Sigmoid colon (tissue), 7 donors: ENCODE measurements around the gene TUBGCP6. TPM values are rescaled to one million over a fixed set of nuclear protein-coding genes. Genes with fewer than 3 reads are reported as not detected.
A peak's percentile ranks its signal among the peaks of the same experiment; 100 is the strongest.

Source experiments
- DNase-seq: peaks from one replicate; pipeline ENCODE4 v3.0.0-alpha.2; 2019
- H3K27ac ChIP-seq, 4 donors: fragments of 200-600 bp; sonication (generic); one replicate each; pipeline ENCODE4 v1.5.1; 2016 to 2019; ENCODE audit warnings: mild to moderate bottlenecking in 1 of 4
- H3K27me3 ChIP-seq, 3 donors: fragments of 200-600 bp; sonication (generic); one replicate each; pipeline ENCODE4 v1.5.1; 2019; ENCODE audit warnings: mild to moderate bottlenecking in 1 of 3
- H3K36me3 ChIP-seq, 4 donors: fragments of 200-600 bp; sonication (generic); one replicate each; pipeline ENCODE4 v1.5.1; 2016 to 2019
- H3K4me1 ChIP-seq, 4 donors: fragments of 200-600 bp; sonication (generic); one replicate each; pipeline ENCODE4 v1.5.1; 2017 to 2019
- H3K4me3 ChIP-seq, 4 donors: fragments of 200-600 bp; sonication (generic); one replicate each; pipeline ENCODE4 v1.5.1; 2017 to 2019; ENCODE audit warnings: mild to moderate bottlenecking in 2 of 4, moderate library complexity in 1 of 4
- H3K9me3 ChIP-seq, 4 donors: fragments of 200-600 bp in 3 of 4; sonication (generic) in 3 of 4; one replicate each; pipeline versions ENCODE4 v1.5.1 to v1.6.1; 2013 to 2019
- EP300 ChIP-seq, 4 donors: sonication (generic); formaldehyde crosslinking; IDR thresholded peaks; one replicate each; pipeline ENCODE4 v1.6.1; 2017; ENCODE audit warnings: antibody characterized with exemption in 4 of 4
- POLR2A ChIP-seq, 2 donors: fragments of 450-650 bp; IDR thresholded peaks; one replicate each; pipeline ENCODE4 v1.6.1; 2016; ENCODE audit warnings: antibody characterized with exemption in 2 of 2, mild to moderate bottlenecking in 2 of 2, moderate library complexity in 2 of 2
- POLR2AphosphoS5 ChIP-seq, 4 donors: sonication (generic); formaldehyde crosslinking; IDR thresholded peaks; one replicate each; pipeline ENCODE4 v1.6.1; 2017; ENCODE audit warnings: antibody characterized with exemption in 4 of 4
- WGBS, 2 donors: extraction: QIAGEN DNeasy Blood & Tissue Kit; methylation state at CpG; one replicate each; pipeline ENCODE4 v1.1.7; 2013; 5-methylcytosine and 5-hydroxymethylcytosine counted together
- intact Hi-C: fragments of 100-400 bp; cut with DNase I; formaldehyde crosslinking; loops from one replicate; pipeline ENCODE4 v1.15.1; 2023
- polyA plus RNA-seq, 3 donors: library from polyadenylated mRNA; stranded (reverse); fragments of 200-250 nt; gene quantifications; one replicate each; pipeline ENCODE4 v1.2.3, GENCODE V29; 2013
- total RNA-seq, 4 donors: library from RNA; depleted of rRNA; stranded (reverse); fragments of >200 nt; gene quantifications; one replicate each; pipeline ENCODE4 v1.1.0, GENCODE V29; 2016
- TF ChIP-seq, protein P1 (sequence below), 4 experiments: fragments of 450-650 bp in 3 of 4; fragments of 200-600 bp in 1 of 4; IDR thresholded peaks; one replicate each; pipeline ENCODE4 v1.5.1; 2016 to 2019; ENCODE audit warnings: antibody characterized with exemption in 4 of 4, mild to moderate bottlenecking in 3 of 4, moderate library complexity in 2 of 4
- donor health status: healthy with polysubstance abuse.
- donor health status: Bipolar disorder and iron deficiency.
- donor health status: healthy.

Gene TUBGCP6
- total and polyA plus RNA-seq, 7 donors: 4.6 to 67.0 (median 26.4) TPM

DNA sequence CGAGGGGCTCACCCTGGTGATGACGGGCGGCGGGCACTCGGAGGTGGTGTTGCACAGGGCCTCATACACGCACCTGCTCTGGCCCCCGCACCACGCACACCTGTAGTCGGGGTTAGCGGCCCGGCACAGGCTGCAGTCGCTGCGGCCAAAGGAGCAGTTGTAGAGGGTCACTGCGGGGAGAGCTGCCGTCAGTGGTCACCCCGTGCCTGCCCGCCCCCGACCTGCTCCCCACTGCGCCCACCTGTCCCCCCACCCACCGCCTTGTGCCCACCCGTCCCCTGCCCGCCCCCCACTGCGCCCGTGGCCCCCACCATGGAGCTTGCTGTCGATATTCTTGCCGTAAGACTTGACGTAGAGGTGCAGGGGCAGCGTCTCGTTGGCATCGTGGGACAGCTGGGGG lies 39.0 kb upstream of the TUBGCP6 start:
- H3K36me3 ChIP-seq: peaks cover 79 to 95% (median 88%) of the 10 kb centered on the region in 4 donors
- 95% methylated on average over 30 of the region's 30 CpGs for WGBS, 2 donors
- no peaks in the 10 kb centered on the region for H3K27me3 ChIP-seq
- no peaks in the 10 kb centered on the region for H3K9me3 ChIP-seq
- H3K4me1 ChIP-seq: peaks cover 0 to 15% (median 9%) of the 10 kb centered on the region in 4 donors
- no peak overlapping the region for H3K27ac ChIP-seq
- intact Hi-C loops: no loop called here
- H3K4me3 ChIP-seq: no peak overlapping the region
- no peak for DNase-seq
- TF ChIP-seq, protein P1, sequence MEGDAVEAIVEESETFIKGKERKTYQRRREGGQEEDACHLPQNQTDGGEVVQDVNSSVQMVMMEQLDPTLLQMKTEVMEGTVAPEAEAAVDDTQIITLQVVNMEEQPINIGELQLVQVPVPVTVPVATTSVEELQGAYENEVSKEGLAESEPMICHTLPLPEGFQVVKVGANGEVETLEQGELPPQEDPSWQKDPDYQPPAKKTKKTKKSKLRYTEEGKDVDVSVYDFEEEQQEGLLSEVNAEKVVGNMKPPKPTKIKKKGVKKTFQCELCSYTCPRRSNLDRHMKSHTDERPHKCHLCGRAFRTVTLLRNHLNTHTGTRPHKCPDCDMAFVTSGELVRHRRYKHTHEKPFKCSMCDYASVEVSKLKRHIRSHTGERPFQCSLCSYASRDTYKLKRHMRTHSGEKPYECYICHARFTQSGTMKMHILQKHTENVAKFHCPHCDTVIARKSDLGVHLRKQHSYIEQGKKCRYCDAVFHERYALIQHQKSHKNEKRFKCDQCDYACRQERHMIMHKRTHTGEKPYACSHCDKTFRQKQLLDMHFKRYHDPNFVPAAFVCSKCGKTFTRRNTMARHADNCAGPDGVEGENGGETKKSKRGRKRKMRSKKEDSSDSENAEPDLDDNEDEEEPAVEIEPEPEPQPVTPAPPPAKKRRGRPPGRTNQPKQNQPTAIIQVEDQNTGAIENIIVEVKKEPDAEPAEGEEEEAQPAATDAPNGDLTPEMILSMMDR (IDR thresholded peaks at IDR 0.05): no peak
- TF ChIP-seq POLR2A (IDR thresholded peaks at IDR 0.05) (no peak), EP300 (IDR thresholded peaks at IDR 0.05) (no peak), POLR2AphosphoS5 (IDR thresholded peaks at IDR 0.05) (no peak)

DNA sequence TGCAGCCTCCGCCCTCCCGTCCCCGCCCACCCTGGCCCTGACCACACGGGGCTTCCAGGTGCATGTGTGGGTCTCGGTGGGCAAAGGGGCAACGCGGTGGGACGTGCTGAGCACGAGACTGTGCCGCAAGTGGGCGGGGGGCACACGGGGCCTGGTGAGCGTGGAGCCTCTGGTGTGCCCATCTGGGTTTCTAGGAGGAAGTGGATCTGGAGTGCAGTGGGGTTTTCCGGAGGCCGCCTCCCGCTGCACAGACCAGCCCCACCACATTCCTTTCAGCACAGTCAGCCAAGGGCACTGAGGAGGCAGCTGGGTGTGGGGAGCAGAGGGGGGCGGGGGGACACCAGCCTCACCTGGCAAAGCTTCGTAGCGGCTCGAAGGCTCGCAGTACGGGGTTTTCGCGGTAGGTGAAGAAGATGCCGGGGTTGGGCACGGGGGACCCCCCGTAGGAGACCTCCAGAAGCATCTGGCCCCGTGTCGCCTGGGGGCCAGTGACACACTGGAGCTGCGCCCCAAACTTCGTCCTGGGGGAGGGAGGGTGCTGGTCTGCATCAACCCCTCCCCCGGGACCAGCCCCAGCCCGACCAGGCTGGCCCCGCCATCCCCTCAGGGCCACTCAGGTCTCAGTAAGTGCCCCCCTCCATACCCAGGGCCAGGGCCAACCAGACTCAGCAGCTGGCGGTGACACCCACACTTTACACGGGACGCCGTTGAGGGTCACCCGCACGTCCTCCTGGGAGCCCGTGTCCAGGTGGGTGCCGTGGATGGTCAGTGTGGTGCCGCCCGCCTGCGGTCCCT lies 37.7 kb upstream of the TUBGCP6 start:
- Histone ChIP-seq H3K27me3 (no peaks in the 10 kb centered on the region), H3K4me3 (no peak overlapping the region), H3K27ac (peak overlapping the region; percentile 11 to 59 (median 27)), H3K36me3 (peaks cover 80 to 95% (median 88%) of the 10 kb centered on the region in 4 donors), H3K9me3 (no peaks in the 10 kb centered on the region), H3K4me1 (peaks cover 0 to 15% (median 9%) of the 10 kb centered on the region in 4 donors)
- no peak for DNase-seq
- WGBS, 2 donors: 79 to 80% methylated on average over 45 of the region's 45 CpGs
- TF ChIP-seq, protein P1 (IDR thresholded peaks at IDR 0.05): no peak
- TF ChIP-seq POLR2A (IDR thresholded peaks at IDR 0.05): no peak
- intact Hi-C loops: no loop called here

DNA sequence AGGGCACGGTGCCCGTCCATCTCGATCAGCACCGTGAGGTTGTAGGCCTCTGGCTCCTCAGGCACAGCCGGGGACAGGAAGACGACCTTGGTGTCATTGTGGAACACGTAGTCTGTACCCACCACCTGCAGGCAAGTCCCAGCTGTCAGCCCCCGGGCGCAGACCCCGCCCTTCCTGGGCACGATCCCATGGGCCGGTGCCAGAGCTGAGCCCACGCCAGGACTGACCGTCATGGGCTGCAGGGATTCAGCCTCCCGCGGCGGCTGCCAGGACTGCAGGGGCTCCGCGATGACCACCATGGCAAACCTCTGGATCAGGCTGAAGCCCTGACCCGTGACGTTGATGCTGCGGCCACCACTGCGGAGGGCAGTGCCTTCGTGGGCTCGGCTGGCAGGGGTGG lies 37.1 kb upstream of the TUBGCP6 start:
- intact Hi-C loops: no loop called here
- TF ChIP-seq EP300 (IDR thresholded peaks at IDR 0.05) (no peak), POLR2A (IDR thresholded peaks at IDR 0.05) (no peak), POLR2AphosphoS5 (IDR thresholded peaks at IDR 0.05) (no peak)
- TF ChIP-seq, protein P1 (IDR thresholded peaks at IDR 0.05): no peak
- Histone ChIP-seq H3K36me3 (peaks cover 76 to 95% (median 87%) of the 10 kb centered on the region in 4 donors), H3K27ac (peak overlapping the region in 3 of 4 donors; percentile 11 to 59 (median 37)), H3K4me3 (no peak overlapping the region), H3K27me3 (no peaks in the 10 kb centered on the region), H3K9me3 (no peaks in the 10 kb centered on the region), H3K4me1 (peaks cover 0 to 15% (median 9%) of the 10 kb centered on the region in 4 donors)
- DNase-seq: no peak
- WGBS, 2 donors: 81 to 88% methylated on average over 25 of the region's 25 CpGs

DNA sequence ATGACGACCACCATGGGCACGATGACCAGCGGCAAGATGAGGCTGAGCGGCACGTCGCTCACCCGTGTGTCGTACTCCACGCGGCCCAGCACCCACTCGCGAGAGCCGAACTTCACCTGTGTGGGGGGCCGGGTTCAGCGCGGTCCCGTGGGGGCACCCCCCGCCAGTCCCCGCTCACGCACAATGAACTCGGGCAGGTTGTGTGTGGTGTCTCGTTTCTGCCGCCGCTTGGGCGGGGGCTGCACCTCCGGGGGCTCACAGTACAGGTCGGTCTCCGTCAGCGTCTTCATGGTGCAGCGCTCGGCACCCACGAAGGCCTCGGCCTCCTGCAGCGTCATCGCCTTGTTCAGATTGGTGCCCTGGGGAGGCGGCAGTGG lies 36.5 kb upstream of the TUBGCP6 start:
- Histone ChIP-seq H3K27ac (no peak overlapping the region), H3K9me3 (no peaks in the 10 kb centered on the region), H3K27me3 (no peaks in the 10 kb centered on the region), H3K4me3 (no peak overlapping the region), H3K36me3 (peaks cover 70 to 95% (median 84%) of the 10 kb centered on the region in 4 donors), H3K4me1 (peaks cover 0 to 20% (median 10%) of the 10 kb centered on the region in 4 donors)
- no peak for DNase-seq
- intact Hi-C loops: no loop called here
- TF ChIP-seq, protein P1 (IDR thresholded peaks at IDR 0.05): no peak
- no peak for TF ChIP-seq POLR2AphosphoS5 (IDR thresholded peaks at IDR 0.05)
- TF ChIP-seq POLR2A (IDR thresholded peaks at IDR 0.05): no peak
- no peak for TF ChIP-seq EP300 (IDR thresholded peaks at IDR 0.05)
- WGBS, 2 donors: 94 to 97% methylated on average over 36 of the region's 36 CpGs
